Type B pancreatic cell (in vitro differentiated cells): ENCODE results near the gene H6PD. TPM values are rescaled to one million over a fixed set of nuclear protein-coding genes. Genes with fewer than 3 reads are reported as not detected.
A peak's percentile ranks its signal among the peaks of the same experiment; 100 is the strongest.

Experiments
- DNase-seq: peaks from one replicate; pipeline ENCODE4 v3.0.0; 2021; ENCODE audit warnings: mixed read lengths; ENCODE audit not compliant: unreplicated experiment; ENCODE audit errors: extremely low spot score
- H3K27ac Mint-ChIP-seq: 2 replicates; pipeline ENCODE4 v1.8.0; 2021; ENCODE audit warnings: mild to moderate bottlenecking, mixed read lengths
- H3K27me3 Mint-ChIP-seq: 2 replicates; pipeline ENCODE4 v1.8.0; 2021; ENCODE audit warnings: mixed read lengths
- H3K36me3 Mint-ChIP-seq: 2 replicates; pipeline ENCODE4 v1.8.0; 2021; ENCODE audit warnings: mixed read lengths
- H3K4me1 Mint-ChIP-seq: one replicate; pipeline ENCODE4 v1.8.0; 2021; ENCODE audit warnings: mixed read lengths; ENCODE audit not compliant: unreplicated experiment
- H3K4me3 Mint-ChIP-seq: 2 replicates; pipeline ENCODE4 v1.8.0; 2021; ENCODE audit warnings: mild to moderate bottlenecking, mixed read lengths
- H3K9me3 Mint-ChIP-seq: 2 replicates; pipeline ENCODE4 v1.8.0; 2021; ENCODE audit warnings: mixed read lengths
- CTCF ChIP-seq: fragments of 200-600 bp; sonication (generic); conservative IDR thresholded peaks from 2 replicates; pipeline ENCODE4 v1.5.0; 2021; ENCODE audit warnings: antibody characterized with exemption, mild to moderate bottlenecking
- total RNA-seq: library from RNA; stranded (reverse); gene quantifications from 2 replicates; pipeline ENCODE4 v1.2.1, GENCODE V29; 2021; ENCODE audit warnings: low replicate concordance

Gene H6PD
- total RNA-seq, 1 donor from 2014 or later: 26.1 TPM

DNA sequence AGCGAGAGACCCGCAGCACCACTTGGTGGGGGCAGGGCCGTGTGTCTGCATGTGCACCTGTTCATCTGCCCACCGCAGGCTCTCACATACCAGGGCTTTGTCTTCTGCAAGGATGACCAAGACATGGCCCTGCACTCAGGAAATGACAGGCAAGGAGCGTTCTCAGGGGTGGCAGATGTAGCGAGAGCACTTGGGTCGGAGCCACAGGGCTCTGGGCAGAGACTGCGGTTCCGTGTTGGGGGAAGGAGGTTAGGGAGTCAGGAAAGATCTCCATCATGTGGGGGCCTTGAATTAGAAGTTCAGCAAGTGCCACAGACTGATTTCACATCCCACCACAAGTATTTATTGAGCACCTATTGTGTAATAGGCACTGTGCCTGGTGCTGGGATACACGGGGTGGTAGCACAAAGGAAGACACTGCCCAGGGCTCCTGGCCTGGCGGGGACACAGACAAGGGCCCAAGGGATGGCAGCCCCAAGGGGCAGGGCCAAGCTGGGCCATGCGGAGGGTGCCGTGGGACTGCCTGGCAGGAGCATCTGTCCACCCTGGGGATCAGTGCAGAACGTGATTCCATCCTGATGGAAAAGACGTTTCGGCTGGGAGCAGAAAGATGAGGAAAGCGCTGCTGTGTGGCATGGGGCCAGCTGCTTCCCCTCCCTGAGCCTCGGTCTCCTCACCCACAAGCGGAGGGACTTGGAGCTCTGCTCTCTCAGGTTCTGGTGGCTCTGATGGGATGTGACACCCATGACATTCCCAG is 46.7 kb downstream of the H6PD start:
- no peak for TF ChIP-seq CTCF
- no peak for DNase-seq
- Mint-ChIP-seq H3K9me3 (peaks cover 7% of the 10 kb centered on the region), H3K36me3 (no peaks in the 10 kb centered on the region), H3K27me3 (peaks cover 6% of the 10 kb centered on the region), H3K4me3 (no peak overlapping the region), H3K27ac (no peak overlapping the region), H3K4me1 (peaks cover 18% of the 10 kb centered on the region)

DNA sequence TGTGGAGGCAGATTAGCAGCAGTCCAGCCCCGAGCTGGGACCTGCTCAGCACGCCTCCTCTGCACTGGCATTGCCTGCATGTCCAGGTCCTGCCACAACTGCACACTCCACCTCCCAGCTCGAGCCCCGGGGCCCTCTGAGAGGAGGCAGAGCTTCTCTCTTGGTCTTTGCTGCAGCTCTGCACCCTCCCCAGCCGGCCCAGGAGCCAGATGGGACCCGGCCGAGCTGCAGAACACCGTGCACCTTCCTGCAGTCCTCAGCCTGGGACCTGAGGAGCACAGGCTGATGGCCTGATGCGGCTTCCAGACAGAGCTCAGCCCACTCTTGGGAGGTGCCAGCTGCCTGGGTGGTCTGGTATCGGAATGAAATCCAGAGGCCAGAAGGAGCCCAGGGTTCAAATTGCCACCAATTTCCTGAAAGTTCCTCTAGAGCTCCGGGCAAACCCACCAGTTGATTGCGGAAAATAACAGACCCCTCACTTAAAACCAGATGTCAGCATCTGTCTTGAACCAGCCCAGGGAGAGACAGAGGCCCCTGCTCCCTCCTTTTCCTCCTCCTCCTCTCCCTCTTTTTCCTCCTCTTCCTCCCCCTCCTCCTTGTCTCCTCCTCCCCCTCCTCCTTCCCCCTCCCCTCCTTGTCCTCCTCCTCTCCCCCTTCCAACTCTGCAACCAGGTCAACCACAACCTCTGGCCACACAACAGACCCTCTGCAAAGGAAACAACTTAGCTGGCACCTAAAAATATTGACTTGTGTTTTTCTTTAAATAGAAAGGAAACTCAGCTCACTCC is 47.5 kb downstream of the H6PD start:
- Mint-ChIP-seq H3K36me3 (no peaks in the 10 kb centered on the region), H3K27me3 (peaks cover 6% of the 10 kb centered on the region), H3K27ac (no peak overlapping the region), H3K9me3 (peaks cover 10% of the 10 kb centered on the region), H3K4me1 (peaks cover 18% of the 10 kb centered on the region), H3K4me3 (no peak overlapping the region)
- no peak for DNase-seq
- TF ChIP-seq CTCF: no peak

GRCh38 chr1:9282696-9282955 is 48.1 kb downstream of the H6PD start:
- Mint-ChIP-seq H3K27me3 (peaks cover 6% of the 10 kb centered on the region), H3K9me3 (peaks cover 10% of the 10 kb centered on the region), H3K4me3 (no peak overlapping the region), H3K36me3 (no peaks in the 10 kb centered on the region), H3K27ac (no peak overlapping the region), H3K4me1 (peaks cover 18% of the 10 kb centered on the region)
- TF ChIP-seq CTCF: no peak
- DNase-seq: no peak

GRCh38 chr1:9284061-9284460 is 49.5 kb downstream of the H6PD start:
- Mint-ChIP-seq H3K27ac (peak overlapping the region; percentile 34), H3K4me1 (peaks cover 17% of the 10 kb centered on the region), H3K9me3 (peaks cover 14% of the 10 kb centered on the region), H3K36me3 (peaks cover 4% of the 10 kb centered on the region), H3K4me3 (no peak overlapping the region), H3K27me3 (peaks cover 6% of the 10 kb centered on the region)
- TF ChIP-seq CTCF: no peak
- no peak for DNase-seq

DNA sequence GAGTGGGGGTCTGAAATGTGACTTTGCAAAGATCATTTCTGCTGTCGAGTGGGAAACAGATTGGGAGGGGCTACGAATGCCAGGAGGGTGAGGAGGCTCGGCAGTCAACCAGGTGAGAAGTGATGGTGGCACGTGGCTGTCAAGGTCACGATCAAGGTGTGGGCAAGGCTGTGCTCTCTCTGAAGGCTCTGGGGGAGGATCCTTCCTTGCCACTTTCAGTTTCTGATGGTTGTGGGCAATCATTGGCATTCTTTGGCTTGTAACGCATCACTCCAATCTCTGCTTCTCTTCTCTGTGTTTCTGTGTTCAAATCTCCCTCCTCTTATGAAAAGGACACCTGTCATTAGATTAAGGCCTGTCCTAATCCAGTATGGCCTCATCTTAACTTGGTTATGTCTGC is 52.0 kb downstream of the H6PD start:
- Mint-ChIP-seq H3K4me1 (peaks cover 11% of the 10 kb centered on the region), H3K9me3 (peaks cover 15% of the 10 kb centered on the region), H3K36me3 (peaks cover 5% of the 10 kb centered on the region), H3K4me3 (no peak overlapping the region), H3K27me3 (no peaks in the 10 kb centered on the region), H3K27ac (no peak overlapping the region)
- no peak for TF ChIP-seq CTCF
- no peak for DNase-seq
